Measurements from ENCODE around the gene SNRPD3.
A peak's percentile ranks its signal among the peaks of the same experiment; 100 is the strongest.
"Not testable (repeated sequence)": the region's sequence is repeated elsewhere in the genome, so short reads cannot be mapped to it uniquely, and the experiment has no call there.

Gene SNRPD3

GRCh38 chr22:24594569-24595120, 38.8 kb downstream of the SNRPD3 start:
- H3K4me3 ChIP-seq (ENCODE audit: control insufficient read depth, low read depth, low read length), result no peak overlapping the region
- DNase-seq (ENCODE audit: low read depth), result no peak
- TF ChIP-seq CTCF (conservative IDR thresholded peaks at IDR 0.05; ENCODE audit: control insufficient read depth, insufficient read depth, low read depth, low read length), result no peak

GRCh38 chr22:24595228-24595627, 39.4 kb downstream of the SNRPD3 start:
- no peak for DNase-seq (ENCODE audit: low read depth)
- TF ChIP-seq CTCF (conservative IDR thresholded peaks at IDR 0.05; ENCODE audit: control insufficient read depth, insufficient read depth, low read depth, low read length), result no peak
- H3K4me3 ChIP-seq (ENCODE audit: control insufficient read depth, low read depth, low read length), result no peak overlapping the region

GRCh38 chr22:24595863-24596262, 40.1 kb downstream of the SNRPD3 start:
- no peak for TF ChIP-seq CTCF (conservative IDR thresholded peaks at IDR 0.05; ENCODE audit: control insufficient read depth, insufficient read depth, low read depth, low read length)

GRCh38 chr22:24597076-24597475, 41.3 kb downstream of the SNRPD3 start:
- DNase-seq (ENCODE audit: low read depth), result not testable (repeated sequence)

More at GRCh38 chr22:24595863-24596262, 40.1 kb downstream of the SNRPD3 start:
- DNase-seq (ENCODE audit: low read depth), result no peak
- no peak overlapping the region for H3K4me3 ChIP-seq (ENCODE audit: control insufficient read depth, low read depth, low read length)

GRCh38 chr22:24599514-24599913, 43.7 kb downstream of the SNRPD3 start:
- no peak for TF ChIP-seq CTCF (conservative IDR thresholded peaks at IDR 0.05; ENCODE audit: control insufficient read depth, insufficient read depth, low read depth, low read length)
- H3K4me3 ChIP-seq (ENCODE audit: control insufficient read depth, low read depth, low read length), result no peak overlapping the region
- DNase-seq (ENCODE audit: low read depth), result no peak

More at GRCh38 chr22:24597076-24597475, 41.3 kb downstream of the SNRPD3 start:
- H3K4me3 ChIP-seq (ENCODE audit: control insufficient read depth, low read depth, low read length), result not testable (repeated sequence)

- peak; percentile 22 for DNase-seq (ENCODE audit: low read depth)
- not testable (repeated sequence) for H3K4me3 ChIP-seq (ENCODE audit: control insufficient read depth, low read depth, low read length)
Observed at GRCh38 chr22:24599958-24600715, 44.3 kb downstream of the SNRPD3 start.

- H3K4me3 ChIP-seq (ENCODE audit: control insufficient read depth, low read depth, low read length), result no peak overlapping the region
- no peak for TF ChIP-seq CTCF (conservative IDR thresholded peaks at IDR 0.05; ENCODE audit: control insufficient read depth, insufficient read depth, low read depth, low read length)
- DNase-seq (ENCODE audit: low read depth), result no peak
Observed at GRCh38 chr22:24601217-24602104, 45.7 kb downstream of the SNRPD3 start.

GRCh38 chr22:24602105-24602749, 46.4 kb downstream of the SNRPD3 start:
- H3K4me3 ChIP-seq (ENCODE audit: control insufficient read depth, low read depth, low read length); DNase-seq (ENCODE audit: low read depth): not testable (repeated sequence)

GRCh38 chr22:24602847-24603769, 47.3 kb downstream of the SNRPD3 start, which contains the start of gene GGT1:
GGT1 (plus strand) TSS chr22:24603193; CDS start chr22:24611082, 7,889 bp downstream.
- not testable (repeated sequence) for DNase-seq (ENCODE audit: low read depth); H3K4me3 ChIP-seq (ENCODE audit: control insufficient read depth, low read depth, low read length)

Measured in fibroblast of mammary gland (primary cell).